ENCODE results near the gene SCAND1.
A peak's percentile ranks its signal among the peaks of the same experiment; 100 is the strongest.
"Not testable (repeated sequence)": the region's sequence is repeated elsewhere in the genome, so short reads cannot be mapped to it uniquely, and the experiment has no call there.

The SCAND1 gene

GRCh38 chr20:35956616-35957015 lies 2.3 kb upstream of the SCAND1 start:
- no peak for DNase-seq

GRCh38 chr20:35954907-35955251 lies 577 bp upstream of the SCAND1 start:
- DNase-seq: peak; percentile 48

GRCh38 chr20:35953387-35954199 lies 709 bp downstream of the SCAND1 start:
- peak; percentile 76 for DNase-seq

- DNase-seq: peak; percentile 27
Measured at GRCh38 chr20:35952480-35953386, 1.6 kb downstream of the SCAND1 start.

- DNase-seq: not testable (repeated sequence)
Measured at GRCh38 chr20:35952080-35952479, 2.2 kb downstream of the SCAND1 start.

GRCh38 chr20:35950093-35950492 lies 4.2 kb downstream of the SCAND1 start:
- no peak for DNase-seq

- DNase-seq: no peak
Measured at GRCh38 chr20:35947907-35948306, 6.4 kb downstream of the SCAND1 start.

- peak; percentile 45 for DNase-seq
Measured at GRCh38 chr20:35947489-35947888, 6.8 kb downstream of the SCAND1 start.

- DNase-seq: no peak
Measured at GRCh38 chr20:35942243-35942642, 12.1 kb downstream of the SCAND1 start.

- DNase-seq: no peak
Measured at GRCh38 chr20:35941620-35942019, 12.7 kb downstream of the SCAND1 start.

GRCh38 chr20:35939264-35939663 lies 15.0 kb downstream of the SCAND1 start:
- DNase-seq: no peak

- DNase-seq: no peak
Measured at GRCh38 chr20:35934050-35934449, 20.3 kb downstream of the SCAND1 start.

GRCh38 chr20:35929301-35929700 lies 25.0 kb downstream of the SCAND1 start:
- DNase-seq: no peak

- DNase-seq: no peak
Measured at GRCh38 chr20:35920523-35920922, 33.8 kb downstream of the SCAND1 start.

GRCh38 chr20:35918021-35918420 lies 36.3 kb downstream of the SCAND1 start:
- DNase-seq: no peak

- no peak for DNase-seq
Measured at GRCh38 chr20:35917077-35917476, 37.2 kb downstream of the SCAND1 start.

GRCh38 chr20:35912881-35913280 lies 41.4 kb downstream of the SCAND1 start:
- no peak for DNase-seq

GRCh38 chr20:35910254-35910653 lies 44.0 kb downstream of the SCAND1 start:
- DNase-seq: no peak

- no peak for DNase-seq
Measured at GRCh38 chr20:35909796-35910195, 44.5 kb downstream of the SCAND1 start.

GRCh38 chr20:35909176-35909575 lies 45.1 kb downstream of the SCAND1 start:
- peak; percentile 29 for DNase-seq

GRCh38 chr20:35908007-35908406 lies 46.3 kb downstream of the SCAND1 start:
- DNase-seq: no peak

GRCh38 chr20:35907017-35907701 lies 47.1 kb downstream of the SCAND1 start:
- no peak for DNase-seq

GRCh38 chr20:35904982-35905663 lies 49.2 kb downstream of the SCAND1 start:
- DNase-seq: no peak

Data from activated CD4-positive, alpha-beta T cell treated with anti-CD3 and anti-CD28 coated beads, Interleukin-2, Interleukin-6, amounts not matched to agents 100 ng/mL and 50 ng/mL, durations not matched to agents 16 hours and 8 hours (primary cell).